NCI-H1105 (cell line): ENCODE measurements around the gene B3GALNT2.
"Not testable (repeated sequence)": the region's sequence is repeated elsewhere in the genome, so short reads cannot be mapped to it uniquely, and the experiment has no call there.

Experiments
- DNase-seq: peaks from one replicate; lab custom pipeline; 2025; lab: John Stamatoyannopoulos, UW

Gene B3GALNT2

DNA sequence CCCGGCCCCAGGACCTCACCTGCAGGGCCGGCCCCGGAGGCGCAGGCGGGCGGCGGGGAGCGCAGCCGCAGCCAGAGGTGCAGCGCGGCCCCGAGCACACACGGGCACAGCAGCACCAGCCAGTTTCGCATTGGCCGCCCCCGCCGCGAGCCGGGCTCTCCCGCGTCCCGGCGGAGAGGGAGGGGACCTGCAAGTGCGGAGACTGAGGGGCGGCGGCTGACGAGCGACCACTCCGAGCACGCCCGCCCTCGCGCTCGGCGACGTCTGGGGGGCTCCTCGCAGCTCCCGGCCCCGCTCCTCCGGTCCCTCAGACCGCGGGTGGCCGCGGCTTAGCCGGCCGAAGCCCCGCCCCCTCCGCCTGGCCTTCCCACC, at the start of gene B3GALNT2:
TSS of gene B3GALNT2 (minus strand) at position 331 of the 372 bp plus-strand sequence. CDS start at position 131, 200 bp downstream.
- no peak for DNase-seq

DNA sequence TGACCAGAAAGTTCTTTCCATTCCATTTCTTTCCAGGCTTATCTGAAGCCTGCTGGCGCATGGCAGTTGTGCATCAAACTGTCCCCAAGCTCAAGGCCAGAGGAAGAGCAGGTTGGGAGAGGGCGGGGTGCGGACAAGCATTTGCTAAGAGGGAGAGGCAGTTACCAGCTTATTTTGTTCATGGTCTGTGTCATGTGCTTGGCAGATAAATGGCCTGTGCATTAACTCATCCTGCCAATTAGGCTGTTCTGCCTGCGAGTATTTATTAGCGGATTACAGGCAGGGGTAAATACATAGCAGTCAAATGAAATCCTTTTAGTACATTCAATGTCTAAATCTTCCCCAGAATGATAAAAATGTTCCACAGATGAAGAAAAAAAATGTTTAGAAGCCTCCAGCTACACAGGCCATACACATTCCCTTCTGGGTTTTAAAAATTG, 48.9 kb upstream of the B3GALNT2 start:
- DNase-seq: no peak

DNA sequence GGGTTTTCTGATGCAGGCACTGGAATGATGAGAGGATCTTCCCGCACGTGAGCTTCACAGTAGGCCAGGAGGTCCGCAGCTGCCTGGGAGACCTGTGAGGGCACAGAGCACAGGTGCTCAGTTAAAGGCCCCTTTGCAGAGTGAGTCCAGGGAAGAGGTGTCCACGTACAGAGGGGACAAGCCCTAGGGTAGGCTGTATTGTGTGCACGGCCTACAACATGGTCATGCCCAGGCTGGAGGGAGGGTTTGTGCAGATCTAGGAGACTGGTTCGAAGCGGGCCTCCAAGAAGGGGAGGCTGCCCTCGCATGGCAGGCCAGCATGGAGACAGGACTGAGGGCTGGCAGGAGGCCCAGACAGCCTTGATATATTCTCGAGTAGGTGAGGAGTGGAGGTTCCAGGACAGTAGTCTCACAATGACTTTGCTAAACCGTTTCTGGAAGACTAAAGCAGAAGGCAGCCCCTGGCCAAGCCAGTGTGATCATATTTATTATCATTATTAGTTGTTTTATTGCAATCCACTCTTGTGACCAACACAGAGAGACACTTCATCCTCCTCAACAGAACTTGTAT, 48.0 kb upstream of the B3GALNT2 start:
- DNase-seq: no peak

- DNase-seq: no peak
These were observed 45.3 kb upstream of the B3GALNT2 start for GRCh38 chr1:235549351-235550139.

DNA sequence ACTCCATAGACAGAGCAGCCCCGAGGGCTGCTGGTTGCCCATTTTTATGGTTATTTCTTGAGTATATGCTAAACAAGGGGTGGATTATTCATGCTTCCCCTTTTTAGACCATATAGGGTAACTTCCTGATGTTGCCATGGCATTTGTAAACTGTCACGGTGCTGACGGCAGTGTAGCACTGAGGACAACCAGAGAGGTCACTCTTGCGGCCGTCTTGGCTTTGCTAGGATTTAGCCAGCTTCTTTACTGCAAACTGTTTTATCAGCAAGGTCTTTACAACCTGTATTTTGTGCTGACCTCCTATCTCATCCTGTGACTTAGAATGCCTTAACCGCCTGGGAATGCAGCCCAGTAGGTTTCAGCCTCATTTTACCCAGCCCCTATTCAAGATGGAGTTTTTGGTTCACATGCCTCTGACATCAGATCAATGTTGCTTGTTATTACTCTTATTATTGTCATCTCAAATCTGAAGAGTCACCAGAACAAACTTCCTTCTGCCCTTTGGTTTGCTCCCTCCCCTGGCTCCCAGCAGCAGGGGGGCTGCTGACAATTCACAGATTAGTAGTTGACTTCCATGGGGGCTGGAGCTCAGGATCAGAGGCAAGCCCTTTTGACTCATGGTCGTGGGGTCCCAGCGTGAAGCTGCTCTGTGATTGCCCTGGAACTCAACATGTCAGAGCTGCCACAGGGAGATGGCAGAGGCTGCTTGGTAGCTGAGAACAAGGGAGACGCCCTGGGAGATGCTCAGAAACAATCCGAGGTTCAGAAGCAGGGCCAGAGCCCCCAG, 42.3 kb upstream of the B3GALNT2 start:
- DNase-seq: not testable (repeated sequence)

GRCh38 chr1:235545292-235545930, 41.2 kb upstream of the B3GALNT2 start:
- no peak for DNase-seq

- DNase-seq: not testable (repeated sequence)
These were observed 38.6 kb upstream of the B3GALNT2 start for GRCh38 chr1:235542845-235543244.

DNA sequence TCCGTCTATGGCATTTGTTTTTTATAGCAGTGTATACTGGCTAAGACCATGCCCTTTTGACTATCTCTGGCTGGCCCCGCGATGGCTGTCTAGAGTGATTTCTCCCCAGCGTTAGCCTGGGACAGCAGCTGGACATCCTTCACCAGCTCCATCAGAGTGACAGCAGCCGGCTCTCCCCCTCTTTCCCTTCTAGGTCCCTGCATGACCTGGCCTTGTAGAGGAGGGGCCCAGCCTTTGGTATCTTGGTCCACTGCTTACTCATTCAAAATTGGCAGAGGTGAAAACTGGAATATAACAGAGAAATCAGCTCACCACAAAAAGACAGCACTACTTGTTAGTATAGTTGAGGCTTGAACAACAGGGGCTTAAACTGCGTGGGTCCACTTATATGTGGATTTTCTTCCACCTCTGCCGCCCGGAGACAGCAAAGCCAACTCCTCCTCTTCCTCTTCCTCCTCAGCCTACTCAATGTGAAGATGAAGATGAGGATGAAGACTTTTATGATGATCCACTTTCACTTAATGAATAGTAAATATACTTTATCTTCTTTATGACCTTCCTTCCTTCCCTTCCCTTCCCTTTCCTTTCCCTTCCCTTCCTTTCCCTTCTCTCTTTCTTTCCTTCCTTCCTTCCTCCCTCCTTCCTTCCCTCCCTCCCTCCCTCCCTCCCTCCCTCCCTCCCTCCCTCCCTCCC, 29.4 kb upstream of the B3GALNT2 start:
- no peak for DNase-seq

DNA sequence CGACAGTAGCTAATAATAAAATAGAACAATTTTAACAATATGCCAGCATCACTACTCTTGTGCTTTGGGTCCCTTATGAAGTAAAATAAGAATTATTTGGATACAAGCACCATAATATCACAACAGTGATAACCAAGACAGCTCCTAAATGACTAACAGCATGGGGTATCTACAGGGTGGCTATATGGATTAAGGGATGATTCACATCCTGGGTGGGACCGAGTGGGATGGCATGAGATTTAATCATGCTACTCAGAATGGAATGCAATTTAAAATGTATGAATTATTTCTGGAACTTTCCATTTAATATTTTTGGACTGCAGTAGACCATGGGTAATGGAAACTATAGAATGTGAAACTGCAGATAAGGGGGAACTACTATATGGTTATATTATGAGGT, 28.1 kb upstream of the B3GALNT2 start:
- DNase-seq: no peak

DNA sequence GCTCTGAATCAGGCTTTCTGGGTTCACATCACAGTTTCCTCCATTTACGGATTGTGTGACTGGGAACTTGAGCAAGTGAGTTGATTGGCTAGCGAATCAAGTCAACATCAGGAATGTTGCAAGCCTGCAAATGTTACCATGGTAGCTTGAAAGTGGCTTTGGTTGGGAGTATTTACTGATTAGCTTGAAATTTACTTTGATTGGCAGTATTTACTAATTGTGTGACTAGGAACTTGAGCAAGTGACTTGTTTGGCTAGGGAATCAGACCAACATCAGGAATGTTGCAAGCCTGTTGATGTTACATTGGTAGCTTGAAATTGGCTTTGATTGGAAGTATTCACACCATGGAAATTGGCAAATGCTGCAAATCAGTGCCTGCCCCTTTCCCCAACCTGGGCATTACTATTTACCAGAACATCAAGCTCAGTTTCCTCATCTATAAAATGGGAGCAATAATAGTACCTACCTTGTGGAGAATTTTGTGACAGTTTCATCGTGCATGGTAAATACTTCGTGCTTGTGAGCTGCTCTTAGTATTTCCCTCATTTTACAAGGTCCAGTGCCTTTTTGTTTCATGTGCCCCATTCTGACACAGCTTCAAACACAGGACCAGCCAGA, 23.1 kb upstream of the B3GALNT2 start:
- DNase-seq: no peak

GRCh38 chr1:235525314-235525713, 21.1 kb upstream of the B3GALNT2 start:
- no peak for DNase-seq

GRCh38 chr1:235516862-235517446, 12.7 kb upstream of the B3GALNT2 start:
- no peak for DNase-seq

GRCh38 chr1:235515844-235516512, 11.7 kb upstream of the B3GALNT2 start:
- DNase-seq: no peak

DNA sequence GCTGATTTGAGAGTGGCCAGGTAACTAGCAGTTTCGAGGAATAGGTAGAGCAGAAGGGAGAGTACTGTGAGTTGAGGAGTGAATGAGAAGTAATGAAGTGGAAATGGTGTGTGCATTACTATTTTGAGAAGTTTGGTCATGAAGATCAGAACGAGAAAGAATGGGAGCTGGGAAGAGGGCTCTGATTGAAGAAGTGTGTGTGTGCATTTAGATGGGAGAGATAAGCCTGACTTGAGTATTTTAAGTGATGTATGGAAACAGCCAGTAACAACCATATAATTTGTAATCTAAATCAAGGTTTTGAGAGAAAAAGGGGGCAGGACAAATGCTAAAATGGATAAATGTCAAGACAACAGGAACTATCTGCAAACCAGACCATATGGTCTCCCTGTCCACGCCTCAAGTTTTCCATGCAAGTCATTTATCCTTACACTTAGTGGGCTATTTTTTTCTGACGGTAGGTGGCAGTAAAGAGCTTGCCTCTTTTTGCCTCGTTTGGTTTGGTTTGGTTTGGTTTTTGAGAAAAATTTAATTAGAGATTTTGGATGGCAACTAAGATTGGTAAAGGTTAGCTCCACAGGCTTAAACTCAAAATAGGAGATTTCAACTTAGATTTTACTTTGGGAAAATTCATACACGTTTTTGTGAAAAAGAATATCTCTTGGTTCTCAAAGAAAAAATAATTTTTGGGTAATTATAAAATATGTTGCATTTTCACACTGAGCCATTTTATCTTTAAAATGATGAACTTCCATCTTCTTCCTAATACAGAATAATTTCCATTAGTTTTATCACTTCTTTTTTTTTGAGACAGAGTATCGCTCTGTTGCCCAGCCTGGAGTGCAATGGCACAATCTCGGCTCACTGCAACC, 9.5 kb upstream of the B3GALNT2 start:
- DNase-seq: peak; percentile 15

DNA sequence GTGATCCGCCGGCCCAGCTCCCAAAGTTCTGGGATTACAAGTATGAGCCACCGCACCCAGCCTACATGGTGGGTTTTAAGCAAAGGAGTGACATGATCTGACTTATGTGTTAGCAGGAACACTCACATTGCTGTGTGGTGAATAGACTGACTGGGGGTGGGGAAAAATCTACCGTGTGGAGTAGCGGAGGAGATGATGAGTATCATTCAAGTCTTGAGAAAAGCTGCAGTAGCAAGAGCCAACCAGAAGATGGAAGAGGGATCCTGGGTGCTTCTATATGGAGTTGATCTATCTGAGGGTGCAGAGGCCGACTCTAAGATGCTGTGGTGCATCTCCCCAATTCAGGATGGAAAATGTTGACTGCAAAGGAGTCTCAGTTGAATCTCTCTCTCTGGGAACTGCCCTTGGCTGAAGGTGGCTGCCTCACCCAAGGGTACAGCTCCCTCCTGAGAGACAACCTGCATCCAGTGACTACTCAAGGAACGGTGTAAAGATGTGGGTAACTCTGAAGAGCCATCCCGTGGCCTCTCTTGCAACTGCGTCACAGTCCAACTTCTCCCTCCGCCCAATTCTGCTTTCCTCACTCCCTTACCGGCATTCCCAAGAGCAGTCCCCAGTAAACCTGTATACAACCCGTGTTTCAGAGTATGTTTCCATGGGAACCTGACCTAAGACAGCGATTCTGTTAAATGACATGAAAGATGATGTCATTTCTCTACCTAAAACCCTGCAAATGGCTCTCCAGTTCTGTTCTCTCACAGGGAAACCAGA, 7.4 kb upstream of the B3GALNT2 start:
- no peak for DNase-seq

DNA sequence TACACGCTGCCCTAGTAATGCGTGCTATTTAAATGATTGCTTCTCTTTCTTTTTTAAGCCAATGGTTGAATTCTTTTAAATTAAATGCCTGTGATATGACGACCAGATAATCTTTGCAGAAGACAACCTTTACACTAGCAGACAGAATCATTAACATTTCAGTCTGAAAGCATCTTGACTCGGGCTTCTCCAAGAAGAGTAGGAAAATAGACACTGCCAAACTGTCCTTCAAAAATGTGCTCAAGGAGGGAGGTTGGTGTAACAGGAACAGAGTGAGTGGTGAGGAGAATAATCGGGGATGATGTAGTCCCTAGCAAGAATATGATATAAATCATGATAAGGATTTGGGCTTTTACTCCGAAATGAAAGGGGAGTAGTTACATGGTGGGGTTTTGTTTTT, 6.6 kb upstream of the B3GALNT2 start:
- no peak for DNase-seq

GRCh38 chr1:235507623-235508022, 3.4 kb upstream of the B3GALNT2 start:
- no peak for DNase-seq

- peak; percentile 95 for DNase-seq
These were observed 406 bp upstream of the B3GALNT2 start for GRCh38 chr1:235504494-235505222.
